Mucosa of stomach (tissue), 1 donor: ENCODE data around the gene POLR1A.

Source experiments
- H3K27me3 ChIP-seq: one replicate; pipeline ENCODE4 v1.7.0; 2013; ENCODE audit warnings: mild to moderate bottlenecking, low read length; ENCODE audit not compliant: control insufficient read depth, insufficient read depth
- H3K36me3 ChIP-seq: one replicate; pipeline ENCODE4 v1.7.0; 2013; ENCODE audit warnings: low read length; ENCODE audit not compliant: control insufficient read depth, insufficient read depth
- H3K4me1 ChIP-seq: one replicate; pipeline ENCODE4 v1.7.0; 2013; ENCODE audit warnings: mild to moderate bottlenecking, low read length; ENCODE audit not compliant: control insufficient read depth, insufficient read depth
- H3K4me3 ChIP-seq: one replicate; pipeline ENCODE4 v1.7.0; 2013; ENCODE audit warnings: low read length
- H3K9ac ChIP-seq: one replicate; pipeline ENCODE4 v1.7.0; 2013; ENCODE audit warnings: mild to moderate bottlenecking, low read length, moderate library complexity
- H3K9me3 ChIP-seq: one replicate; pipeline ENCODE4 v1.7.0; 2013; ENCODE audit warnings: mild to moderate bottlenecking, low read length, moderate library complexity; ENCODE audit not compliant: control insufficient read depth
- donor health status: Pancreatic carcinoma.

Gene POLR1A

GRCh38 chr2:86069091-86069685 lies 36.5 kb downstream of the POLR1A start:
- no peaks in the 10 kb centered on the region for H3K27me3 ChIP-seq
- H3K9me3 ChIP-seq: no peaks in the 10 kb centered on the region
- no peak overlapping the region for H3K4me3 ChIP-seq
- H3K4me1 ChIP-seq: peaks cover 7% of the 10 kb centered on the region
- peaks cover 10% of the 10 kb centered on the region for H3K36me3 ChIP-seq
- H3K9ac ChIP-seq: no peak overlapping the region

- H3K9ac ChIP-seq: no peak overlapping the region
- peaks cover 10% of the 10 kb centered on the region for H3K36me3 ChIP-seq
These were observed 37.0 kb downstream of the POLR1A start for GRCh38 chr2:86068648-86069047.

GRCh38 chr2:86068136-86068588 lies 37.5 kb downstream of the POLR1A start:
- H3K4me3 ChIP-seq: no peak overlapping the region
- no peak overlapping the region for H3K9ac ChIP-seq
- H3K9me3 ChIP-seq: no peaks in the 10 kb centered on the region
- H3K4me1 ChIP-seq: peaks cover 7% of the 10 kb centered on the region
- H3K27me3 ChIP-seq: no peaks in the 10 kb centered on the region
- H3K36me3 ChIP-seq: peaks cover 10% of the 10 kb centered on the region

More at GRCh38 chr2:86068648-86069047, 37.0 kb downstream of the POLR1A start:
- Histone ChIP-seq H3K4me3 (no peak overlapping the region), H3K27me3 (no peaks in the 10 kb centered on the region), H3K9me3 (no peaks in the 10 kb centered on the region), H3K4me1 (peaks cover 7% of the 10 kb centered on the region)

- Histone ChIP-seq H3K27me3 (no peaks in the 10 kb centered on the region), H3K4me1 (no peaks in the 10 kb centered on the region), H3K4me3 (no peak overlapping the region), H3K9me3 (no peaks in the 10 kb centered on the region), H3K36me3 (peaks cover 10% of the 10 kb centered on the region), H3K9ac (no peak overlapping the region)
These were observed 38.8 kb downstream of the POLR1A start for GRCh38 chr2:86066915-86067314.

DNA sequence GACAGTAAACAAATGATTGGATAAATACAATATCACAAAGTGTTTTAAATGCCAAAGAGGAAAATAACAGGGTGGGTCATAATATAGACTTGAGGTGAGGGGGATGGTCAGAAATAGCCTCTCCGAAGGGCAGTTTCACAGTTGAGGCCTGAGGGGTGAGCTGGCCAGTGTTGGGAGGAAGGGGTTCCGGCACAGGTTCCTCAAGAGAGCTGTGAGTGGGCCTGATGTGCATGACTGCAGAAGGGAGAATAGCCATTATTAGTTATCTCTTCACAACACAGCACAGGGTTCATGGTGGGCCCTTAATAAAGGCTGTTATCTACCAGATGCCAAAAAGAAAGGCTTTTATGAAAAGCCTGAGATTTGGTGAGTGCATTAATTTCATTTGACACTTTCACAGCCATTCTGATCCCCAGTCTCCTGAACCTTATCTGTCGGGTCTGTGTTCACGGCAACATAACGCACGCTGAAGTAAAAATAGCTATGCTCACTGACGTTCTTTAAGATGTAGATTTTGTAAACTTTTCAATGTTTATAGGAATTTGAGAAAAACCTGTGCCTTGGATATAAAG lies 39.6 kb downstream of the POLR1A start:
- Histone ChIP-seq H3K9me3 (no peaks in the 10 kb centered on the region), H3K4me3 (no peak overlapping the region), H3K4me1 (no peaks in the 10 kb centered on the region), H3K27me3 (no peaks in the 10 kb centered on the region), H3K36me3 (peaks cover 10% of the 10 kb centered on the region), H3K9ac (no peak overlapping the region)

GRCh38 chr2:86065512-86065911 lies 40.2 kb downstream of the POLR1A start:
- H3K4me1 ChIP-seq: no peaks in the 10 kb centered on the region
- no peak overlapping the region for H3K4me3 ChIP-seq
- no peaks in the 10 kb centered on the region for H3K27me3 ChIP-seq
- H3K9me3 ChIP-seq: no peaks in the 10 kb centered on the region
- peaks cover 10% of the 10 kb centered on the region for H3K36me3 ChIP-seq
- no peak overlapping the region for H3K9ac ChIP-seq

GRCh38 chr2:86064006-86064405 lies 41.7 kb downstream of the POLR1A start:
- Histone ChIP-seq H3K9me3 (no peaks in the 10 kb centered on the region), H3K4me3 (no peak overlapping the region), H3K27me3 (no peaks in the 10 kb centered on the region), H3K36me3 (peaks cover 3% of the 10 kb centered on the region), H3K4me1 (no peaks in the 10 kb centered on the region), H3K9ac (no peak overlapping the region)

GRCh38 chr2:86062043-86062442 lies 43.6 kb downstream of the POLR1A start:
- no peaks in the 10 kb centered on the region for H3K9me3 ChIP-seq
- H3K4me1 ChIP-seq: no peaks in the 10 kb centered on the region
- H3K4me3 ChIP-seq: no peak overlapping the region
- no peaks in the 10 kb centered on the region for H3K27me3 ChIP-seq
- H3K36me3 ChIP-seq: no peaks in the 10 kb centered on the region
- H3K9ac ChIP-seq: no peak overlapping the region

GRCh38 chr2:86056590-86057331 lies 48.9 kb downstream of the POLR1A start:
- no peaks in the 10 kb centered on the region for H3K27me3 ChIP-seq
- no peak overlapping the region for H3K4me3 ChIP-seq
- H3K36me3 ChIP-seq: no peaks in the 10 kb centered on the region
- no peaks in the 10 kb centered on the region for H3K9me3 ChIP-seq
- H3K9ac ChIP-seq: no peak overlapping the region
- H3K4me1 ChIP-seq: no peaks in the 10 kb centered on the region

DNA sequence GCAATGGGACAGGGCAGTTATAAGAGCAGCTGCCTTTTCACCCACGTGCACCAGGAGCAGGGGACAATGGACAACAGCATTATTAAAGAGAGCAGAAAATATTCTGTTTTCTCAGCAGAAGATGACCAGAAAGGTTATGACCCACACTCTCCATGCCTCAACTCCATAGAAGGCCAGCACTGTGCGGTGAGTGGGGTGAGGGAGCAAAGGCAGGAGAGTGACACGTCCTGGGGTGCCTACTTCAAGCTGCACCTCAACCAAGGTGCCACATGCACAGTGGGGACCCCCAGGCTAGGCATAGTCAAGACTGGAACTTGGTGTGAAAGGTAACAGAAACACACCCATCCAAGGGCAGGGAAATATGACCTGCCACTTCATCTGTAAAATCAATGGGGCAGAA lies 50.4 kb downstream of the POLR1A start:
- no peaks in the 10 kb centered on the region for H3K36me3 ChIP-seq
- H3K9me3 ChIP-seq: no peaks in the 10 kb centered on the region
- H3K4me1 ChIP-seq: no peaks in the 10 kb centered on the region
- no peak overlapping the region for H3K9ac ChIP-seq
- H3K4me3 ChIP-seq: no peak overlapping the region
- H3K27me3 ChIP-seq: no peaks in the 10 kb centered on the region

DNA sequence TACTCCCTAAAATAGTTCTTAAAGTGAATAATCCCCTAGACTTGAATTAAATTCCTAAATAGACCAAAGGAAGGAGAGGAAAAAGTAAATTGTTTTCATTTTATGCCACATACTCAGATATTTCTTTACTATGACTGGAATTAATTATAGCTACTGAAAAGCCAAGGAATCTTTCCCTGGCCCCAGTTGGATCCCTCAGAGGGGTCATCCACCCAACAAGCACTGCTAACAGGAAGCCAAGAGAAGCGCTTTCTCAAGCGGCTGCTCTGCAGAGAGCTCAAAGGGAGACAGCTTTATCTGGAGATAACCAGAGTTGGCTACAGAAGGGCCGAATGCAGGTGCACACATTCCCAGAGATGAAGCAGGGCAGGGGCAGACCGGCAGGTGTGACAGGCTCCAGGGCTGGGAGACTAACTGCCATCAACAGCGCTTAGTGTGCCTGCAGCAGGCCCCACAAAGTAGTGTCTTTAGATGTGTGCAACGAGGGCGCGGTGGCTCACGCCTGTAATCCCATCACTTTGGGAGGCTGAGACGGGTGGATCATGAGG lies 51.1 kb downstream of the POLR1A start:
- Histone ChIP-seq H3K27me3 (no peaks in the 10 kb centered on the region), H3K9me3 (no peaks in the 10 kb centered on the region), H3K4me1 (no peaks in the 10 kb centered on the region), H3K36me3 (no peaks in the 10 kb centered on the region), H3K9ac (no peak overlapping the region), H3K4me3 (no peak overlapping the region)

DNA sequence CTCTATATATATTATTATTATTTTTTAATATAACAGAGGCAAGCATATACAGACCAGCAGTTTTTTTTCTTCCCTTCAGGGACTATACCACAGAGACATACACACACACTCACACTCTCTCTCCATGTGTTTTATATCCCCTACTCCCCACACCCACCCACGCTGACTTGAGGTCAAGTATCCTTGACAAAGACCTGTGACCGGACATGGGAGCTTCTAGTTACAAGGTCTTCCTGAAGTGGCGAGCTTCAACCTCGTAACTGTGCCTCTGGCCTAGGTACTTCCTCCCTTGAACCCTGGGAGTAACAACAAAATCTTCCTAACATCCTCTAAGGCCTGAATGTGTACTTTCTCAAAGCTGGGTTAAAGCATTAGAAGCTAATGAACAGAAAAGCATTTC lies 52.5 kb downstream of the POLR1A start:
- Histone ChIP-seq H3K9me3 (no peaks in the 10 kb centered on the region), H3K4me1 (no peaks in the 10 kb centered on the region), H3K27me3 (no peaks in the 10 kb centered on the region), H3K9ac (no peak overlapping the region), H3K36me3 (peaks cover 3% of the 10 kb centered on the region), H3K4me3 (no peak overlapping the region)
